Thyroid gland (tissue), 4 donors: ENCODE data around the gene LZTS3.
"Not testable (repeated sequence)": the region's sequence is repeated elsewhere in the genome, so short reads cannot be mapped to it uniquely, and the experiment has no call there.

Source experiments
- POLR2A ChIP-seq, 2 donors: fragments of 450-650 bp; IDR thresholded peaks; one replicate each; pipeline ENCODE4 v1.6.1; 2017; ENCODE audit warnings: antibody characterized with exemption in 2 of 2, mild to moderate bottlenecking in 2 of 2, moderate library complexity in 1 of 2
- TF ChIP-seq, protein P1 (sequence below), 6 experiments: fragments of 200-600 bp in 3 of 6; fragments of 450-650 bp in 3 of 6; sonication (generic) in 3 of 6; IDR thresholded peaks; one replicate each; pipeline ENCODE4 v1.5.1; 2016 to 2019; ENCODE audit warnings: antibody characterized with exemption in 6 of 6, mild to moderate bottlenecking in 2 of 6, inconsistent platforms in 1 of 6, moderate library complexity in 1 of 6

DNA sequence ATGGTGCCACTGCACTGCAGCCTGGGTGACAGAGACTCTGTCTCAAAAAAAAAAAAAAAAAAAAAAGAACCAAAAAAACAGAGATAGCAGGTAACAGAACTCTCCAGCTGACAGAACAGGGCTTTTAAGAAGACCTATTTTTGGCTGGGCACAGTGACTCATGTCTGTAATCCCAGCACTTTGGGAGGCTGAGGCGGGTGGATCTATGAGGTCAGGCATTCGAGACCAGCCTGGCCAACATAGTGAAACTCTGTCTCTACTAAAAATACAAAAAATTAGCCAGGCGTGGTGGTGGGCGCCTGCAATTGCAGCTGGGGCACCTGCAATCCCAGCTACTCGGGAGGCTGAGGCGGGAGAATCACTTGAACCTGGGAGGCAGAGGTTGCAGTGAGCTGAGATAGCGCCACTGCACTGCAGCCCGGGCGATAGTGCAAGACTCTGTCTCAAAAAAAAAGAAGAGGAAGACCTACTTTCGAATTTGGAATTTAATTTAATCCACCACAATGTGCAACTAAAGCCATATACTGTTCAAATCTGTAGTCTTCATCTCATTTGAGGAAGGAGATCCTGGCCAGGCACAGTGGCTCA, 21.2 kb downstream of the LZTS3 start:
- TF ChIP-seq, protein P1, sequence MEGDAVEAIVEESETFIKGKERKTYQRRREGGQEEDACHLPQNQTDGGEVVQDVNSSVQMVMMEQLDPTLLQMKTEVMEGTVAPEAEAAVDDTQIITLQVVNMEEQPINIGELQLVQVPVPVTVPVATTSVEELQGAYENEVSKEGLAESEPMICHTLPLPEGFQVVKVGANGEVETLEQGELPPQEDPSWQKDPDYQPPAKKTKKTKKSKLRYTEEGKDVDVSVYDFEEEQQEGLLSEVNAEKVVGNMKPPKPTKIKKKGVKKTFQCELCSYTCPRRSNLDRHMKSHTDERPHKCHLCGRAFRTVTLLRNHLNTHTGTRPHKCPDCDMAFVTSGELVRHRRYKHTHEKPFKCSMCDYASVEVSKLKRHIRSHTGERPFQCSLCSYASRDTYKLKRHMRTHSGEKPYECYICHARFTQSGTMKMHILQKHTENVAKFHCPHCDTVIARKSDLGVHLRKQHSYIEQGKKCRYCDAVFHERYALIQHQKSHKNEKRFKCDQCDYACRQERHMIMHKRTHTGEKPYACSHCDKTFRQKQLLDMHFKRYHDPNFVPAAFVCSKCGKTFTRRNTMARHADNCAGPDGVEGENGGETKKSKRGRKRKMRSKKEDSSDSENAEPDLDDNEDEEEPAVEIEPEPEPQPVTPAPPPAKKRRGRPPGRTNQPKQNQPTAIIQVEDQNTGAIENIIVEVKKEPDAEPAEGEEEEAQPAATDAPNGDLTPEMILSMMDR (IDR thresholded peaks at IDR 0.05): not testable (repeated sequence)
- not testable (repeated sequence) for TF ChIP-seq POLR2A (IDR thresholded peaks at IDR 0.05)
